GM12872 (cell line): ENCODE measurements around the gene CBARP.

Experiments used
- CTCF ChIP-seq: IDR thresholded peaks from 3 replicates; pipeline ENCODE4 v1.5.1; 2011; ENCODE audit warnings: low read depth, mild to moderate bottlenecking, low read length, moderate library complexity; ENCODE audit not compliant: insufficient read depth

CBARP gene

GRCh38 chr19:1206150-1206863, 31.5 kb downstream of the CBARP start:
- no peak for TF ChIP-seq CTCF

DNA sequence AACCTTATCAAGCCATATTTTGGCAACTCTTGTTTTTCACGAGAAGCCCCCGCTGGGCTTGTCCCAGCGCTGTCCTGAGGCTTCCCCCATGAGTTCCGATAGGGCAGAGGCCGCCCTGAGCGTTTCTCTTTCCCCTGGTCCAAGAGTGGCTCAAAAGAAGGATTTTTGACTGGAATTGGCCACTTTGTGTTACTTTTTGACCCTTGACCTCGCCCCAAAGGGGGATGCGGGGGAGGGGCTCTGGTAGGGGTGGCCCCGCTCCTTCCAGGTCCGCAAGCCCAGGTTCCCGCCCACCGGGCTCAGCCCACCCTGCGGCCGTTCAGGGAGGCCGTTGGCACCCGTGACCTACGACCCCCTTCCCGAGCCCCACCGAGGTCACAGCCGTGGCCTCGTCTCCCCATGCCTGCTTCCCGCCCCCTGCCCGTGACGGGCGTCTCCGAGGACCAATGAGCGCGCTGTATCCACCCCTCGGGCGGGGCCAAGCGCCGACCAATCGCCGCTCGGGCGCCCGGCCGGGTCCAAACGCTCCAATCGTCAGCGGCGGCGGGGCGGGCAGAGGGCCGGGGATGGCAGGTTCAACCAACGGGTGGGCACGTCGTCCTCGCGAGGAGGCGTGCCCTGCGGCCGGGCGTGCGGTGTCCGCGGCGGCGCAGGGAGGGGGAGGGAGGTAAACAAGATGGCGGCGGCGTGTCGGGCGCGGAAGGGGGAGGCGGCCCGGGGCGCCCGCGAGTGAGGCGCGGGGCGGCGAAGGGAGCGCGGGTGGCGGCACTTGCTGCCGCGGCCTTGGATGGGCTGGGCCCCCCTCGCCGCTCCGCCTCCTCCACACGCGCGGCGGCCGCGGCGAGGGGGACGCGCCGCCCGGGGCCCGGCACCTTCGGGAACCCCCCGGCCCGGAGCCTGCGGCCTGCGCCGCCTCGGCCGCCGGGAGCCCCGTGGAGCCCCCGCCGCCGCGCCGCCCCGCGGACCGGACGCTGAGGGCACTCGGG, 32.4 kb downstream of the CBARP start, which contains the start of gene STK11:
Gene STK11 (plus strand): TSS at position 665 of the 986 bp plus-strand sequence. CDS start 1,136 bp downstream, outside the sequence.
- TF ChIP-seq CTCF: no peak

DNA sequence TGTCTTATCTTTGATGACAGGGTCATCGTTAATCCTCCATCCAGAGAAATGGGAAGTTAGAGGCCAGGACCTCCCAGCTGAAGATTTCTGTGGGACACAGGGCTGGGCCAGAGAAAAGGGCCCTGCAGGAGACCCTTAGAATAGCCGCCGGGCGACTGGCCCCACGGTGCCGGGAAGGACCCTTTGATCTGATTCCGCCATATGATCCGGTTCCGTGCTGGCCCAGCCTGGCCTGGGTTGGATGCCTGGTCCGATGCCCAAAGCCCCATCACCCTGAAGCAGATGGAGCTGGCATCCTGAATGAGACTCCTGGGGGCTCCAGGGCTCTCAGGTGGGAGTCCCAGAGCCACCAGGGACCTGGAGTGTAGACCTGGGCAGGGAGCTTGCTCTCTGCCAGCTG, 38.3 kb downstream of the CBARP start:
- no peak for TF ChIP-seq CTCF

GRCh38 chr19:1189419-1189818, 48.4 kb downstream of the CBARP start:
- no peak for TF ChIP-seq CTCF

- TF ChIP-seq CTCF: no peak
Measured at GRCh38 chr19:1183543-1184172, 54.1 kb downstream of the CBARP start.

- TF ChIP-seq CTCF: no peak
Measured at GRCh38 chr19:1182727-1183126, 55.1 kb downstream of the CBARP start.

- TF ChIP-seq CTCF: no peak
Measured at GRCh38 chr19:1182068-1182467, 55.7 kb downstream of the CBARP start.
